Fibroblast of skin of left quadriceps (primary cell): ENCODE results near the gene UBASH3A.

Experiments
- DNase-seq, 2 experiments: peaks; one replicate each; pipeline ENCODE4 v3.0.0-alpha.2; 2013; ENCODE audit warnings: low read depth in 2 of 2

UBASH3A gene

DNA sequence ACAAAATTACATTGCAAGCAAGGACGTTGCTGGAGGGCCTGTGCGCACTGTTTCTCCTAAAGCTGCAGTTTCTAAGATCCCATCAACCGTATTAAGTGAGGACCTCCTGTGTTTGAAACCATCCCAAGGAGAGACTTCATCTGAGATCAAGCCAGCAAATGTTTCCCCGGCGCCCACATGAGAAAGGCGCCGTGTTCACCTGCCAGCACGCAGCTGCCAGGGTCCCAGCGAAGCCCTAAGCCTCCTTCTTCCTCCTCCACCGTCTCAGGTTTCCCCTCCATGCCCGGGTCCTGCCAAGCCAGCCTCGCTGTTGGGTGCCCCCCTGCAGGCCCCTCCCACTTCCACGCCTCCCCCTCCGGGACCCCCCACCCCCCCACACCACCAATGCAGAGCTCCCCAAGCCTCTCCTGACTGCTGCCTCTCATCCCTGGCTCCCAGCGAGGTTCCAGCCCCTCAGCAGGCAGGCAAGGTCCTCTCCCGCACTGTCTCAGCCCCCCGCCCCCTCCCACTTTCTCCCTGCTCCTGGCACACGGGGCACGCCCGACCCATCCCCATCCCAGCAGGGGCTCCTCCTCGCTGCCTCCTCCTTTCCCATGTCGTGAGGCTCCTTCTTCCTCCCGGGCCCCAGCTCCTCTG, 28.7 kb upstream of the UBASH3A start:
- DNase-seq: no peak

DNA sequence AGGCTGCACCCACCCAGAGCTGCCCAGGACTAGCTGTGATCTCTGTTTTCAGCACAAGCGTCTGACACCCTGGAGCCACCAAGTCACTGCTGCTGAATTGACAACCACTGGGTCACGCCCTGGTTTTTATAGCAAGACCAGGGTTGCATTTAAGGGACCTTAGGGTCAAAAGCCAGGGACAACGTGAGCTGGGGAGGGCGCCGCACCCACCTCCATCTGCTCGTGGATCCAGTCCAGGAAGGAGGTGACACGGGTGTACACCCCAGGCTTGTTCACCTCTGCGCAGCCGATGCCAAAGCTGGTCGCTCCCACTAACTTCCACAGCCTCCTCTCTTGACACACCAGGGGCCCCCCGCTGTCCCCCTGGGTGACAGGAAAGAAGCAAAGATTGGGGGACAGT, 28.2 kb upstream of the UBASH3A start:
- DNase-seq: no peak

DNA sequence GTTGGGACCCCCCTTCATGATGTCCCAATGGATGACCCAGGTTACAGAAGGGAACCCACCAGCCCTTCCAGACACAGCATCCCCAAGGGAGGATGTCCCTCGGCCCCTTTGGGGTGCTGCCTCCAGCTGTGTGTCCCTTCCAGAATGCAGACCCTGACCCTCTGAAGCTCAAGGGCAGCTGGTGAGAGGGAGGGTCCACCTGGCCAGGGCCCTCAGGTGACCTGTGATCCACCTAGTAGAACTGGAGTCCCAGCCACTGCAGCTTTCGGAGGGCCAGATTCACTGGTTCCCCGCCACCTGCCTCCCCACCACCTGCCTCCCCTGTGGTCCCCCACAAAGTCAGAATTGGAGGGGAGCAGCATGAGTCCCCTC, 27.8 kb upstream of the UBASH3A start:
- no peak for DNase-seq

DNA sequence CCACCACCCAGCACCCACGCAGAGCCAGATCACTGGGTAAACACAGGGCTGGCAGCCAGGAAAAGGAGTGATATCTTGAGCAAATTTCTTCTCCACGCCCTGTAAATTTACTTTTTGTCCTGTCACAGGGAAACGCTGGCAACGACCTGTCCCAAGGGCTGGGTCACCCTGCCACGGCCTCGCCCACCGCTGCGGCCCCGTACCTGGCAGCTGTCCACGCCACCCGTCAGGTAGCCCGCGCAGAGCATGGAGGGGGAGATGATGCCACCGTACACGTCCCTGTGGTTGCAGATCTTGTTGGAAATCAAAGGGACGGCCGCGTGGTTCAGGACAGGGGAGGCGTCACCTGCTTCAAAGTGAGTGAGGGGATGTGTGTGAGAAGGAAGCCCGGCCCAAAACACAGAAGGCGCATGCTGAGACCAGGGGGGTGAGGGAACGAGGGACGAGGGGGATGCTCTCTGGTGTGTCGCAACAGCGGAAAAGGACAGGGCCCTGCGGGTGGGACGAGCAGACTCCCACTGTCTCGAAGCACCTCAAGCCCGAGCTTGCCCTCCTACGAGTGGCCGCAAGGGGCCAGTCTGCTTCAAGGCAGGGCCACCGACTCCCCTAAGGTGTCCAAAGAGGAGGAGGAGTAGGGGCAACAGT, 27.2 kb upstream of the UBASH3A start:
- DNase-seq: no peak

DNA sequence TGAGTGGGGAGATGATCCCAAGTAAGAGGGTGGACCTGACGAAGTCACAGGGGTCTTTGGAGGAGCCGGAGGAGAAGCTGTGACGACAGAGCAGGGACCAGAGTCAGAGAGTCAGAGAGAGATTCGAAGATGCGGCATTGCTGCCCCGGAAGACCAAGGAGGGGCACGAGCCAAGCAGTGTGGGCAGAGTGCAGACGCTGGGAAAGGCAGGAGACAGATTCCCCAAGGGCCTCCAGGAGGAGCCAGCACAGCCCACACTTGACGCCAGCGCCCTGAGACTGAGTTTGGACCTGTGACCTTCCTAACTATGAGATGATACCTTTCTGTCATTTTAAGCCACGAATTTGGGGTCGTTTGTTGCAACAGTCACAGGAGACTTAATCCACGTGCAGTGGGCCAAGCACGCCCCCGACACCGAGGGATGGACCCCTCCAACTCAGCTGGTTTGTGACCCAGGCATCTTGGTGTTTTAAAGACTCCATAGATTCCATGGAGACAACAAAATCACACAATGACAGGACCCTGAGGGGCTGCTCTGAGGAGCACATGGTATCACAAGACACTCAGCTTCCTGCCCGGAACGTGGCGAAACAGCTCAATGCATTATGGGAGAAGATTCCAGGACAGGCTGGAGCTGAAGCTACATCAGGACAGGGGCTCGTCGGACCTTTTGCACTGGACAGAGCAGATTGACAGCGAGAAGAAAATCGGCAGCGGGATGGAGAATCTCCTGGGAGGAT, 26.3 kb upstream of the UBASH3A start:
- no peak for DNase-seq

DNA sequence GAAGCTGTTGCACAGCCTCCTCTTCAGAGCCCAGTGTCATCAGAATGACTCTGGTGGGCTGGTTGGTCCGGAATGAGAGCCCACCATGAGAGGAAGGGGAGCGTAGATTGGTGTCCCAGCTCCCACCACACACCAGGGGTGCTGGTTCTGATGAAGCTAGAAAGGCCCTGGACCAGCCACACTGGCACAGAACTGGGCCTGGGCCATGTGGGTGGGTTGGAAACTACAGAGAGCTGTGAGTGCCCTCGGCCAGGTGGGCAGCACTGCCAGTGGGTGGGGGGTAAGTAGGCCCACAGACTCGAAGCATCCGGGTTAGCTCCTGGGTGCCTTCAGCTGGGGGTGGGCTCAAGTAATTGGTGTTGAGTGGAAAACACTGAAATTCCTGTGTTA, 25.8 kb upstream of the UBASH3A start:
- DNase-seq: no peak

DNA sequence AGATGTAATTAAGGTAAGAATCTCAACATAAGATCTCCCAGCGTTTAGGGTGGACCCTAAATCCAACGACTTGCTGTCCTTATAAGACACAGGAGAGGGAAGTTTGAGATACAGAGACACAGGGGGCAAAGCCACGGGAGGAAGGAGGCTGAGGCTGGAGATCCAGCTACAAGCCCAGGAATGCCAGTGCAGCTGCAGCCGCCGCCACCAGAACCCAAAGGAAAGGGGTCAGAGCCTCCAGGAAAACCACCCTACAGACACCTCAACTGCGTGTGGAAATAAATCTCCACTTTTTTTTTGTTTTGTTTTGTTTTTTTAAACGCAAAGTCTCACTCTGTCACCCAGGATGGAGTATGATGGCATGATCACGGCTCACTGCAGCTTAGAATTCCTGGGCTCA, 25.3 kb upstream of the UBASH3A start:
- DNase-seq: no peak

DNA sequence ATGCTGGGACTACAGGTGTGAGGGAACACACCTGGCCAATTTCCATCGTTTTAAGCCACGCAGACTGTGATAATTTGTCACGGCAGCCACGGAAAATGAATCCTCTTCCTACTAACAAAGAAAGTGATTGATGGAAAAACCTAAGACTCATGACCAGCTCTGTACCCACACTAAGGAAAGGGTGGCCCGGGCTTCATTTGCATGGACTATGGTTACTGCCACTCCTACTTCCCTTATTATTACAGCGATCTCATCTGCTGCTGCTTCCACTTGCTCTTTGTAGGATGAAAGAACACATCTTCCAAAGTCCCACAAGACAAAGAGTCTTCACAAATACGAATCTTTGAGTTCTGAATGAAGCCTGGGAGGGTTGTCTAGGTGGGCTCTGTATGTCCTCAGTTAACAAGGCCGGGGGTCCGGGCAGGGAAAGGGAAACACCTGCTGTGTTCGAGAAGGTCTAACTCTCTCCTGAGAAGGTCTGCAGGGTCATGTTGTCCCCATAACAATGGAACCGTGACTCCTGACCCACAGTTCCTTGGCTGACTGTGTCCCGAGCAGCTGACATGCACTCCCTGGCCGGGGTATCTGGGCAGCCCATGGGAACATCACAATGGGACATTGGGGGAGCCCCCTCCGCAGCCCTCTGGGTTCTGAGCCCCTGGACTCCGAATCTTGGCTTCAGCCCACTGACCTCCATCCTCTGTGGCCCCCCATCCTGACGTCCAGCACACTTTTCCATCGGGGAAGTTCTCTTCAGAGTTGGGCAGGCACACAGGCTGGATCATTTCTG, 24.1 kb upstream of the UBASH3A start:
- no peak for DNase-seq

DNA sequence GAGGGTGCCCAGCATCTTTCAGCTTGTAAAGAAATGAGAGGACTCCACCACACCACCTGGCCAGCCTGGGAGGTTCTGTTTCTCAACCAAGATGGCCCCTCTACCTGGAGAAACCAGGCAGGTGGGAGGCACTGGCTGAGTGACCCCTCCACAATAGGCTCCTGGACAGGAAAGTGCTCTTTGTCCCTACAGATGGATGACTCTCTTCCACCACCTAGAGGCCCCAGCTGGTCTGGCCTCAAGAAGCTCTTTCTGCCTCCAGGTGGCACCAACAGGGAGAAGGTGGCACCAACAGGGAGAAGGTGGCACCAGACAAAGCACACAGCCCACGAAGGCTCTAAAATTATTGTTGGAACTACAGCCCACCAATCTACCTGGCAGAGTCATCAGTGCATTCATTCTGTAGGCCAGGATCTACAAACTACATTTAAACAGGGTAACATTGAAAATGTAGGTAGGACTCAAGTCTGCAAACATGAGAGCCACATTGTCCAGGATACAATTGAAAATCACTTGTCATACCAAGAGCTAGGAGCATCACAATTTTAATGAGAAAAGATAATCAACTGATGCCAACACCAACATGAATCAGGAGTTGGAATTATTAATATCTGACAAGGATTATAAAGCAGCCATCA, 22.2 kb upstream of the UBASH3A start:
- DNase-seq: no peak

DNA sequence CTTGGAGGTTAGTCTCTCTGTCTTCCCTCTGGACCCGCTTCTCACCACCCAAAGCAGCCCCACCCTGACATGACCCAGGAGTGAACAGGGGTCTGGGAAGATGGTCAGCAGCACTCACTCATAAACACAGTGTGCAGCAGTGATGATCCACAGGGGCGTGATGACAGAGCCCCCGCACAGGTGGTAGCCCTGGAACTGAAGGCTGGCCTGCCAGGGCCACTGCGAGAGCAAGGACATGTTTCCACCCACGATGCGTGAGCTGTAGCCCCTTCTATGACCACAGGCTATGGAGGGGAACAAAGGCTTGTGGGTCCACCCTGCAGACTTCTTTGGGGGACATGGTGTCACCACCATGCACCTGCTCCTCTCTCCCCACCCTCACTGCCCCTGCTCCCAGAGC, 20.8 kb upstream of the UBASH3A start:
- DNase-seq: no peak

DNA sequence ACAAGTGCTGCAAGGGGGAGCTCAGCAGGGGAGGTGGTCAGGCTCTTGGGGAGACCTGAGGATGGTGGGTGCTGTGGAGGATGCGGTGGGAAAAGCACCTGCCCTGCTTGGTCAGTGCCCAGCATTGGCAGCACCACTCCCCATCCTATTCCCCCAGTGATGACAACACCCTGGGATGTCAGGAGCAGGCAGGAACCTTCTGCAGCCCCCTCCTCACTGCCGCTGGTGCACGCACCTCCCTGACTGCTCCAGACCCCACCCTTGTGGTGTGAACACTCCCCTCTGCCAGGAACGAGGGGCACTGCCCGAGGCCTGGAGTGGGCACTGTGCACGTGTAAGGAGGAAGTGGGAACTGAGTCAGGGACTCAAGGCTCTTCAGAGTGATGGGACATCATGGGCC, 20.4 kb upstream of the UBASH3A start:
- no peak for DNase-seq

DNA sequence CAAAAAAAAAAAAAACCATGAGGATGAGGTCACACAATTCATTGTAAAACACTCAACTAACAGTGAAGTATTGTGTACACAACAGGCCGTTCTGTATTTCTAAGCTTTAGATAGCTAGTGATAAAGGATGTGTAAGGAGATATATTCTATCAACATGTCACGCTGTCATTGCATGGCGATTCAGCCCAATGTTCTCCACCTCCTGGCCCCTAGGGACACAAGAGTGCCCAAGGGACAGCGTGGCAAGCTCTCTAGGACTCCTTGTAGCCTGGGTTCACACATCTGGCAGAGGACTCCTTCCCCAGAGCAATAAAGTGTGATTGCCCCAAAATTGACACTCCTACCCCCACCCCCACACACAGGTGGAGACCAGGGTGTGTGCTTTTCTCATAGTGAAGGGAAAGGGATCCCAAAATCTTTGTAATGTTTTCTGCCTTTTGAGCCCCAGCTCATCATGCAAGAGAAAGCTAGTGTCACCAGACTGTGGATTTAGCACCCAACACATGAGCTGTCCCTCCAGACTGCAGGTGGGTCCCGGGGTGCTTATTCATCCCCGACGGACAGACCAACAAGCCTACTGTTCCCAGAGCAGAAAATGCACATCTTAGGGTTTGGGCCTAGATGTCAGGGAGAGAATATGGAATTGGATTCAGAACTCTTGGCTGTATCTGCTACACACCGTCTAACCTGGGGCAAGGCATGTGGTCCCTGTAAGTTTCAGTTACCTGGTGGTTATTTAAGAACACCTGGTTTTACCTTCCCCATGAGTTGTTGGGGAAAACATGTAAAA, 19.4 kb upstream of the UBASH3A start:
- no peak for DNase-seq

DNA sequence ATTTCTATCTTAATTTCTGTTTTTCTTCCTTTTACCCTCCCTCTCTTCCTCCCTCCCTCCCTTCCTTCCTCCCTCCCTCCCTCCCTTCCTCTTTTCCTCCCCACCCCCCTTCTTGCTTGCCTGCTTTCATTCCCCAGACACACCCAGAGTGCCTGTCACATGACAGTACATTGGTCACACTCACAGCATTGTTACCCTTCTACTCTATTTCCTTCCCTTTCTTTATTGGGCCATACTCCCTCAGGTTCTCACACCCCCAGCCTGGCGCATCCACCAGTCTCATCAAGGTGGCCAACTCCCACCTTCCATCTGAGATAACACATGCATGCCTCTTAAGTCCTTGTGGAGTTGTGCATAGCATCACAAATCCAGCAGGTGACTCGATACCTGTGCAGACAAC, 18.7 kb upstream of the UBASH3A start:
- no peak for DNase-seq

DNA sequence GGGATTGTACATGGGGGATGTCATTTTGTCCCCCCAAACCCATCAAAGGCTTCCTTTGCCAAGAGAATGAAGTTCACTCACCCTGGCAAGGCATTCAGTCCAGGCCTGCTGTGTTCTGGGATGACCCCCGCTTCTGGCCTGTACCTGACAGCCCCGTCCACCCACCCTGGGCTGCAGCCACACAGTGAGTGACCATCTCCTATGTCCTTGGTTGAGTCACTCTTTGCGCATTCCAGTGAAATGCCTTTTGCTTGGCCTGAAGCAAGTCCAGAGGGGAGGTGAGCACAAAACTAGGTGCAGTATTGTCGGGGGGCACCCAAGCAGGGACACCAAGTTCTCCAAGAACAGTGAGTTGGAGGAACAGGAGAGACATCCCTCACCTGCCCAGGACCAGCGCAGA, 18.1 kb upstream of the UBASH3A start:
- no peak for DNase-seq

DNA sequence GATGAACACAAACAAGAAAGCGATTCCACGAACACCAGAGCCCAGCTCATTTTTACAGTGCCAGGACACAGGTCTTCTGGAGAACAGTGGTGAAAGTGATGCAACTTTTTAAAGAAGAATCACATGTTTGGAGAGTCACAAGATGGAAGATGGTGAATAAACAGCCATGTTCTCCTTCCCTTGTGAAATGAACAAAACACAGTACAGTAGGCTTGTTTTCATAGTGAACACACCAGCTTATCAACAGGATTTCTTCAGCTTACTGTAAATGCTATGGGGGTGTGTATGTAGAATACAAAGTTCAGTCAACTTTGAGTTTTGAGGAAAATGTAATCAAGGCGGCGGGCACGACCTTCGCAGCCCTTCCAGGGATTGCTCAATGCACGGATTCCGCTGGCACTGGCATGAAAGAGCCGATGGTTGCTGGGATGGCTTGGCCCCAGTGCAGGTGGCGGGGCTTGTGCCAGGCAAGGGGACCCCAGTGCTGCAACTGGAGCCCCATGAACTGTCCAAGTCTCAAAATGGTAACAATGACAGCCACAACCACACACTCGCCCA, 17.6 kb upstream of the UBASH3A start:
- no peak for DNase-seq

DNA sequence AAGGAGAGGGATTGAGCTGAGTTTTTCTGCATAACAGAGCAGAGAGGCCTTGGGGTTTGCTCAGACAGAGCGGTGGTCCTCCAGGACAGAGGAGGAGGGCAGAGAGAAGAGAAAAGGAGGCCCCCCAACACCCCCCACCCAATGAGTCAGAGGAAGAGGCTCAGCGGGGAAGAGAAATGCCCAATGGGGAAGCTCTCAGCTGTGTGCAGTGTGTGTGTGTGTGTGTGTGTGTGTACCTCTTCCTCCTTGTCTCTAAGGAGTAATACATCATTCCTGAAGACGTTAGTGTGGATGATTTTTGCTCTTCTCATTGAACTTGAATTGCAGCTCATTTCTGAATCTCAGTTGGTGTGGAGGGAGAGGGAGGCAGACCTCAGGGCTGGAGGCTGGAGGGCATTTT, 16.5 kb upstream of the UBASH3A start:
- DNase-seq: no peak

DNA sequence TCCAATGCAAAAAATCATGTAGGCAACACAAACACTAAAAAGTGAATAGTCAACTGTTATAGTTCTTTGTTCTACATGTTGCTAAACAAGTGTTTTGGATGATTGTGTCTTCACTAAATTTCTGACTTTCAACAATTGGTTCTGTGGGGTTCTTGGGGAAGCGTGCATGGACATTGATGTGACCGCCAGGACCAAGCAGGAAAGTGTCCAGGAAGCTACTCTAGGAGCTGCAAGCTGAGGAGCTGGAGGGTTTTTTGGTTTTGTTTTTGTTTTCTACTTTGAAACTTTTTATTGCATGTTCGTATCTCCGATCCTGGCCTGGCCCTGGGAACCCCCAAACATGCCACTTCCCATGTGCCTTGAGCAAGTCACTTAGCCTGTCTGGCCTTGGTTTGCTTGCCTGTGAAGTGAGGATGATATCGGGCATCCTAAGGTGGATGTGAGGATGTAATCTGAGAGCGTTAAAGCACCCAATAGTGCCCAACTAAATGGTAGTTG, 15.8 kb upstream of the UBASH3A start:
- no peak for DNase-seq

DNA sequence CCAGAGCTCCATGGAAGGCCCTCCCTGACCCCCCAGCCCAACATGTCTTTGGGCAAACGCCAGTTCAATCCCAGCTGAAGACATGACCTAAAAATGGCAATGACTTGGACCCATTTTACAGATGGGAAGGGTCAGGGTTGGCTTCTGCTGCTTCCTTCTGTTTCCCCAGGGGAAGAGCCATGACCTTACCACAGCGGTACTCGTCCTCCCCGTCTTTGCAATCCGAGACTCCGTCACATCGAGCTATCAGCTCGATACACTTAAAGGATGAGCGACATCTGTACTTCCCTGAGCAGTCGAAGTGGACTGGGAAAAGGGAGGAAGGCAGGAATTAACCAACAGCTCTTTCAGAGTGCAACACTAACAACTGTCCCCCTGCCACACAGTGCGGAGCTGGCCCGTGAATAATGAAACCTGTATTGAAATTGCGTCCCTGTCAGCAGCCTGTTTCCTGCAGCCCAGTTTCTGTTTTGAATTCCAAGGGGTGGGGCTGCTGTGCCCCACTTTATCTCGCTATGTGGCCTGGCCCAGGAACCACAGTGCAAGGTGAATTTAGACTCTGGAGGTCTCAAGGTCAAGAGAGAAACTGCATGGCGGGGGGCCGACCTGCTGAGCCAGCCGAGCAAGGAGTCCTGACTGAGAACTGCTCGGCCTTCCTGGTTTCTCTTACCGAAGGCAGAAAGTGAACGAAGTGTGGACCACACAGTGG, 14.8 kb upstream of the UBASH3A start:
- DNase-seq: no peak

DNA sequence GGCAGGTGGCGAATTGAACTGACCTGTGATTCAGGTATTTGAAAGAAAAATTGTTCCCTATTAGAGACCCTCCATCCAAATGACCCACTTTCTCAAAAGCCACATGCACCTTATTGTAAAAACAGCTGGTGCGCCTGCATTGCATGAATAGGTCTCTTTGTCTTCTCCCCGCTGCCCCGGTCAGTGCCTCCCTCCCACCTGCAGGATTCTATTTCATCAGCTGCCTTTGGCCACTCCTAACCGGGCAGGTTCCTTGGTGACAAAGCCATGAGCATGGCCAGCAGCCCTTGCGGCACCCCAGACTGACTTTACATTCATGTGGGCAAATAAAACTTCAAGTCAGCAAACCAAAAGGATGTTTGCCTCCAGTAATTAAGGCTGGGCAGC, 14.3 kb upstream of the UBASH3A start:
- no peak for DNase-seq

DNA sequence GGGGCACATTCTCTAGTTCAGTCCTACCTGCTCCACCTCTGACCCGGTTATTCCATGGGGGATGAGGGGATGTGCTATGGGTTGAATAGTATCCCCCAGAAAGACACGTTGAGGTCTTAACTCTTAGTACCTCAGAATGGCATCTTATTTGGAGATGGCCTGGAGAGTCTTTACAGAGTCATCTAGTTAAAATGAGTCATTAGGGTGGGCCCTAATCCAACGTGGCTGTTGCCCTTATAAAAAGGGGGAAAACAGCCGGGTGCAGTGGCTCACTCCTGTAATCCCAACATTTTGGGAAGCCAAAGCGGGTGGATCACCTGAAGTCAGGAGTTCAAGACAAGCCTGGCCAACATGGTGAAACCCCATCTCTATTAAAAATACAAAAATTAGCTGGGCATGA, 13.5 kb upstream of the UBASH3A start:
- DNase-seq: no peak
